Fibroblast of the aortic adventitia (primary cell): ENCODE measurements around the gene BCL2L15. TPM values are rescaled to one million over a fixed set of nuclear protein-coding genes. Genes with fewer than 3 reads are reported as not detected.

Source experiments
- DNase-seq: peaks from one replicate; pipeline ENCODE4 v3.0.0-alpha.2; 2010; ENCODE audit warnings: low read depth
- H3K4me3 ChIP-seq: 2 replicates; pipeline ENCODE4 v1.5.1; 2011; ENCODE audit warnings: low read depth, mild to moderate bottlenecking, control low read depth, low read length, moderate library complexity
- total RNA-seq: library from RNA; depleted of rRNA; stranded (reverse); fragments of >200 nt; gene quantifications from 2 replicates; pipeline ENCODE4 v1.2.3, GENCODE V29; 2012; ENCODE audit warnings: low replicate concordance
- TF ChIP-seq, protein P1 (sequence below): IDR thresholded peaks from 2 replicates; pipeline ENCODE4 v1.5.1; 2011; ENCODE audit warnings: mild to moderate bottlenecking, low read length, control low read depth, inconsistent platforms; ENCODE audit not compliant: insufficient read depth

The BCL2L15 gene
- total RNA-seq, 1 donor = 0.18 TPM

DNA sequence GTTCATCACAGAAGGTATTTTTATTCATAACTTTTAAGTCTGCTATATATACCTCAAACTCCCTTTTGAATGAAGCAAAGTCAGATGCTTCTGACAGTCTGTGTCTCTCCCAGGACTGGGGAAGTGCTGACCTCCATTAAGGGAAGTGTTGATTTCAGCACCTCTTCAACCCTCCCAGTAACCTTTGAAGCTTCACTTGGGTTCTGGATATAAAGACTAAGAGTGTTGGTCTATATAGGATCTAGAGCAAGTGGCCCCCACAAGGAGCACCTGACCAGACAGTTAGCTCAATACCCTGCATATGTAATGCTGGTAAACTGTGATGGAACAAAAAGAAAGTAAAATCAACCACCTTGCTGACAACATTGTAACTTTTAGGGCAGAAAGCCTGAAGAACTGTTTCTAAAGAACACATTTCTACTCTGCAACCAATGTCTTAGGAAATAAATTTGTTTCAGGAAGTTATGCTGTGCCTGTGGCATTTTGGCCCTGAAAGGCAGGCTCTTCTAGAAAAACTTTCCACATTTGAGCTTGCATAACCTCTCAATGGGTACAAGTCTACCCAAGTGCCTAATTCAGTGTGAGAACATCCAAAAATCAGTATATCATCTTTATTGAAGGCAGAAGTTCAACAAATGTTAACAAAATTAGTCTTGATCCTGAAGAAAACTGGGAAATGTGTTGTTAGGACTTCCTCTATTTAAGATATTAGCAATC, 15.0 kb downstream of the BCL2L15 start:
- TF ChIP-seq, protein P1, sequence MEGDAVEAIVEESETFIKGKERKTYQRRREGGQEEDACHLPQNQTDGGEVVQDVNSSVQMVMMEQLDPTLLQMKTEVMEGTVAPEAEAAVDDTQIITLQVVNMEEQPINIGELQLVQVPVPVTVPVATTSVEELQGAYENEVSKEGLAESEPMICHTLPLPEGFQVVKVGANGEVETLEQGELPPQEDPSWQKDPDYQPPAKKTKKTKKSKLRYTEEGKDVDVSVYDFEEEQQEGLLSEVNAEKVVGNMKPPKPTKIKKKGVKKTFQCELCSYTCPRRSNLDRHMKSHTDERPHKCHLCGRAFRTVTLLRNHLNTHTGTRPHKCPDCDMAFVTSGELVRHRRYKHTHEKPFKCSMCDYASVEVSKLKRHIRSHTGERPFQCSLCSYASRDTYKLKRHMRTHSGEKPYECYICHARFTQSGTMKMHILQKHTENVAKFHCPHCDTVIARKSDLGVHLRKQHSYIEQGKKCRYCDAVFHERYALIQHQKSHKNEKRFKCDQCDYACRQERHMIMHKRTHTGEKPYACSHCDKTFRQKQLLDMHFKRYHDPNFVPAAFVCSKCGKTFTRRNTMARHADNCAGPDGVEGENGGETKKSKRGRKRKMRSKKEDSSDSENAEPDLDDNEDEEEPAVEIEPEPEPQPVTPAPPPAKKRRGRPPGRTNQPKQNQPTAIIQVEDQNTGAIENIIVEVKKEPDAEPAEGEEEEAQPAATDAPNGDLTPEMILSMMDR = no peak
- no peak overlapping the region for H3K4me3 ChIP-seq
- DNase-seq = peak; percentile 32

DNA sequence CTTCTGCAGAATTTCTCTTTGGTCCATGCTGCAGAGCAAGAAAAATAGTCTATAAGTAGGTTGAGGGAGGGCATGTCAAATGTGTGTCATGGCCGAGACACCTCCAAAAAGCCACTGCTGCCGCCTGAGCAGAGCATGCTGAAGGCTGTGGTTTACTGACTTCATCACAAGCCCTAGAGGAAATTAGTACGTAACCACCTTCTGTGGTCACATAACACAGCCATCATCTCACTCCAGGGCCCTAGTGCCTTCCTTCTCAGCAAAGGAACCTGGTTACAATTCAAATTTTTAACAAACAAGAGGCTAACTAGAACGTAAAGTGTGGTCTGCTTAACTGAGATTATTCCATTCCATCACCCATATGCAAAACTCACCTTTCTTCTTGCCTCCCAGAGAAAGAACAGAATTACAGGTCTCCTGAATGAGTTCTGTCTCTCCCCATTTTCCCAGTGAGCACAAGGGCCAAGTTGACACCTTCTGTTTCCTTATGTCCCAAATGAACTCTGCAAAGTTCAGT, 15.7 kb downstream of the BCL2L15 start, which contains the start of gene PTPN22:
TSS of gene PTPN22 (minus strand) at position 116 of the 517 bp plus-strand sequence.
- peak; percentile 50 for DNase-seq
- TF ChIP-seq, protein P1 = no peak
- H3K4me3 ChIP-seq = no peak within 1 kb of the TSS

DNA sequence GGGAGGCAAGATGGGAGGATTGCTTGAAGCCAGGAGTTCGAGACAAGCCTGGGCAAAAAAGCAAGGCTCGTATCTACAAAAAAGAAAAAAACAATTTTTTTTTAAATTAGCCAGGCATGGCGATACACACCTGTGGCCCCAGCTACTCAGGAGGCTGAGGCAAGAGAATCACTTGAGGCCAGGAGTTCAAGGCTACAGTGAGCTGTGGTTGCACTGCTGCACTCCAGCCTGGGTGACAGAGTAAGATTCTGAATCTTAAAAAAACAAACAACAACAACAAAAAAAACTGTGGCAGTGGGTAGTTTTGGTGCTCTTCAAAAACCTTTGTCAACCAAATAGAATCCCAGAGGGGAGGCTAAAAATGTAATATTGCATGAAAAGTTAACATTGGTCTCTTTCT, 16.6 kb downstream of the BCL2L15 start:
- H3K4me3 ChIP-seq = no peak overlapping the region
- no peak for DNase-seq
- TF ChIP-seq, protein P1 = no peak

DNA sequence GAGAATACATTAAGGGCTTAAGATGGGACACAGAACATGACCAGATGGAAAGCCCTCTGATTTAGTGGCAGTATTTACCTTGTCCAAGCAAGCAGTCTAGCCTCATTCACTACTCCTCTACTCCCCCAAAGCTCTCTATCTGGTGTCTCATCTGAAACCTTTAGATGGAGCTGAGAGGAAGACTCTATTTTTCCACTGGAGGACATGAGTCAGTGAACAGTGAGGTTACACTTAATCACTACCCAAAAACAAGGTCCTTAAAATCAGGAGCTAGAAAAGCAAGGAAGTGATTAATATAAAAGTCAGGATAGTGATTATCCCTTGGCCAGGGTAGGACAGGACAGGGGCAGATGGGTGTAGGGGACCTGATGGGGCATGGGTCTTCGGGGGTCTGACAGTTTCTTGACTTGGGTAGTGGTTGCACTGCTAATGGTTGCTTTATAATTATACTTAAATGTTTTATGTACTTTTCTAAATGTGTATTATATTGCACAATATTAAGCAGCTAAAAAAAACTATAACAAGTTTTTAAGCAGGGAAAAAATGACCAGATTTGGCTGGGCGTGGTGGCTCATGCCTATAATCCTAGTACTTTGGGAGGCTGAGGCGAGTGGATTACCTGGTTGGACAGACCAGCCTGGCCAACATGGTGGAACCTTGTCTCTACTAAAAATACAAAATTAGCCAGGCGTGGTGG, 18.8 kb downstream of the BCL2L15 start:
- peak; percentile 27 for DNase-seq
- TF ChIP-seq, protein P1 = no peak

DNA sequence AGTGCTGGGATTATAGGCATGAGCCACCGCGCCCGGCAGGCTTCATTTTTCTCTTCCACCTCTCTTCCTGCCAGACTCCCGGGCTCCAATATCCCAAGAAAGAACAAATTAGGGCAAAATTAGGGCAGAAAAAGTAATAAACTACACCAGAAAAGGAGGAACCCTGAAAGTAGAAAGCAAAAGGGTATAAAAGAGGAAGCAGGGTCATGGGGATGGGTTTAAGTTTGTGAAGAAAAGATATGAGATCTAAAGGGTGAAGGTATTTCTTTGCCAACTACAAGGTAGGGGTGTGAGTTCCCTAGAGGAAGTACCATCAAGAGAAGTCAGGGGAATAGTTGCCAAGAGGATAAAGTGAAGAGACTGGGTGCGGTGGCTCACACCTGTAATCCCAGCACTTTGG, 25.7 kb downstream of the BCL2L15 start:
- DNase-seq = no peak
- TF ChIP-seq, protein P1 = no peak
- H3K4me3 ChIP-seq = no peak overlapping the region

More for the DNA sequence above, 18.8 kb downstream of the BCL2L15 start:
- H3K4me3 ChIP-seq = no peak overlapping the region

DNA sequence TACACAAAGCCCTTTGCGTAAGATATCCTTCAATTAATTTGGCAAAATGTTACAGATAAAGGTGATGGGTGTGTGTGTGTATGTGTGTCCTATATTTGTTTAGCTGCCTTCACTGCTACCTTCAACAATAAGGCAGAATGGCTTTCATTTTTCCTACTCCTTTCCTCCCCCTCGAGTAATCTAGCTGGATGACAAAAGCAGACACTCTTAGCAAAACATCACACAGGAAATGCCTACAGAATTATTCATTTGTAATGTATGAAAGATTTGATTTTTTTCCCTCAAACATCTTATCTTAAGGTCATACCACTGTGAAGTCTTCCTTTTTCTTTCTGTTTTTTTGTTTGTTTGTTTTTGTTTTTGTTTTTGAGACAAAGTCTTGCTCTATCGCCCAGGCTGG, 26.5 kb downstream of the BCL2L15 start:
- DNase-seq = peak; percentile 79
- no peak overlapping the region for H3K4me3 ChIP-seq
- TF ChIP-seq, protein P1 = no peak
